HL-60/S4 treated with retinoic acid at 250 ng/mL for 4 days and 3 days (cell line): ENCODE measurements around the gene RNU5B-1.
"Not testable (repeated sequence)": the region's sequence is repeated elsewhere in the genome, so short reads cannot be mapped to it uniquely, and the experiment has no call there.

Experiments
- in situ Hi-C: fragments of 300-500 bp; cut with MboI; formaldehyde crosslinking; loops from 2 replicates; pipeline ENCODE4 v1.7.0; 2022; ENCODE audit warnings: low sequenced_read_pairs

RNU5B-1 gene

DNA sequence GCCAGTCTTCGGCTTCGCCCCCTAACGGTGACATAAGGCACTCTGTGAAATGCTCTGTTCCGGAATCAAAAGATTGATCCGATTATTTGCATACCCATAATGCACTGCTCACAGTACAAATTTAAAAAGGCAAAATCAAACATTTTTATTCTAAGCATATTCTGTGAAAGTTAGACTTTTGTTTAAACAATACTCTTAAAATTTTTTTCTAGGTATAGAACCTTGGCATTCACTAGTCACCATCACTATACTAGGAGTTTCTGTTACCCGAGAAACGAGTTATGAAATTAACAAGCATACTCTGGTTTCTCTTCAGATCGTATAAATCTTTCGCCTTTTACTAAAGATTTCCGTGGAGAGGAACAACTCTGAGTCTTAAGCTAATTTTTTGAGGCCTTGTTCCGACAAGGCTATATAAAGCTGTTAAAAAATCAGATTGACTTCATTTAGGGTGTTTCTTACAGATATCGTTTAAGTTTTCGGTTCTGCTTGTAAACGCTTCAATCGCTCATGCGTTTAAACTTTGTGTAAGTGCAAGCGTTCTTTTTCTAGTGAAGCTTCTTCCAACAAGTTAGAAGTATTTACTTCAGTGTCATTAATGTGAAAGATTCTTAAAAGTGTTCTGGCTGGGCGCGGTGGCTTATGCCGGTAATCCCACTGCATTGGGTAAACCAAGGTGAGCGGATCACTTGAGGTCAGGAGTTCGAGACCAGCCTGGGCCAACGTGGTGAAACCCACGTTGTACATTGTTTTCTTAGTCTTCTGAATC, at the start of gene RNU5B-1:
Gene RNU5B-1, plus strand, starts transcription at position 297 of the 769 bp plus-strand sequence.
- in situ Hi-C loops, result no loop called here

GRCh38 chr15:65254758-65255157, 49.7 kb upstream of the RNU5B-1 start:
- in situ Hi-C loops, result no loop called here

DNA sequence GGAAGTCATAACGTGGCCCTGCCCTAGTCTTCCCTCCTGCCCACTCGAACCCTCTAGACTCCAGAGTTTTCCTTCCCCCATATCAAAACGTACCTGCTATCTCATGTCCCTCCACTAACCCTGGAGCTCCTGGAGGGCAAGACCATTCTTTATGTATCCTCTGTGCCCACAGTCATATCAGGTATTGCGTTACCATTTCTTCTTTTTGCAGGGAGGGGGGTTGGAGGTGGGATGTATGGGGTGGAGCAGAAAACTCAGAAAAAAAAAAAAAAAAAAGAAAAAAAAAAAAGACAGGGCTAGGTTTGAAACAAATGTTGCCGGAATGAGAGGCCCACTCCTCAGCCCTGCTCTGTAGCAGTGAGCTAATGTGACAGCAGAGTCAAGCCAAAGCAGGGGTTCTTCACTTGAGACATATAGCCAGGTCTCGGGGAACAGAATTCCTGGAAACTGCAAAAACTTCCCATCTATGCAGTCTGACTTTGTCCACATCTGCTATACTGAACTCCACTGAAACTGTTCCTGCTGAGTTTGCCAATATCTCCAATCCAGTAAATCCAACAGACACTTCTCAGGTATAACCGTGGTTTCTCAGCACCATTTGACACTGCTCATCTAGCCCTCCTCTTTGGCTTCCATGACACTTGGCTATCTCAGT, 48.9 kb upstream of the RNU5B-1 start:
- in situ Hi-C loops, result no loop called here

DNA sequence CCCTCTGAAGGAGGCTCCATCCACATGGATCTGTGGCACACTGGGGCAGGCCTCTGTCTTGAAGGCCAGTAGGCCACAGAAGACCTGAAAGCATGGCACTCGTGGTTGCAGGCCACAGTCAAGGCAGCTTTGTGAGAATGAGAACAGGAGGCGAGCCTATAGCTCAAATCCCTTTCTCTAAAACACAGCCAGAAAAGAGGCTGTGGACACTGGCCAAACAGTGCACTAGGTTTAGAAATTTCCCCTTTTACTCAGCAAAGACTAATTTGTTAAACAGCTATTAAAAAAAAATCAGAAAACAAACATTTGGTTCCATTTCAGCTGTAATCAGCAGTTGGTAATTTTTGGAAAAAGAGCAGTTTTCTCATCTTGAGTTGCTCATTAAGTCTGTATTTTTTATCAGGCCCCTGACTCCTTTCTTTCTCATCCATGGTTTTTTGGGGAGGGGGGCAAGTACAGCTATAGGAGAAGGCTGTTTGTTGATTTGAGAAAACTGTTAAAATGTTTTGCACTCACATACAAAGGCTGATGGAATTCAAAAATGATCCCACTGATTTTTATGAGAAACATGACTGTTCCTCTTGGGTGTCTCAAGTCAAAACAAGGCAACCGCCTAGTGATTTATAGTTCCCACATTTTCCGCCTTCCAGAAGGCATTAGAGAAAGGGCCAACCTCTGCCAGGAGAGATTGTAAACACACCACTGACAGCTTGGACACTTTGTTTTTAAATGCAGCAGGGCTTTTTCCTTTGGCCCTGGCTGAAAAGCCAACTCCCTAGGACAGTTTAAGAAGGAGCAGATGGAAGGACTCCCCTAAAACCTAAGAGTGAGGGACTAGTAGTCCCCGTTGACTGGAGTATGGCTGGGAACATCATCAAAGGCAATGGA, 45.9 kb upstream of the RNU5B-1 start:
- in situ Hi-C loops, result no loop called here

DNA sequence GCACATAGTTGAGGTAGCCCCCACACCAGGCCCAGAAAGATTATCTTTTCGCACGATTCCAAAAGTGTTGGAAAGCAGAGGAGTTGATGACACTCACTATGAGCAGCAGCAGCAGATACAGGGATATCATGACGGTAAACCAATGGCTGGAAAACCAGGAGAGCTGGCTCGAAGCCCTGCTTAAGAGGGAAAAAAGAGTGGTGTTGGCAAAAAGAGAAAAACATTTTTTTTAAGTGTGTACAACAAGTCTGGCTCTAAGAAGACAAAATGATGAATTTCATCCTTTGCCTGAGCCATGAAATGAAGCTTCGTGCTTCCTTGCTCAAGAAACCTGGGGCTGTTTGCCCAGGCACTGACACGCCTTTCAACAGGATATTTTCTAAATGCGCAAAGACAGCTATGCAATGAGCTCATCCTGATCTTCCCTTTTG, 45.1 kb upstream of the RNU5B-1 start:
- in situ Hi-C loops, result no loop called here

DNA sequence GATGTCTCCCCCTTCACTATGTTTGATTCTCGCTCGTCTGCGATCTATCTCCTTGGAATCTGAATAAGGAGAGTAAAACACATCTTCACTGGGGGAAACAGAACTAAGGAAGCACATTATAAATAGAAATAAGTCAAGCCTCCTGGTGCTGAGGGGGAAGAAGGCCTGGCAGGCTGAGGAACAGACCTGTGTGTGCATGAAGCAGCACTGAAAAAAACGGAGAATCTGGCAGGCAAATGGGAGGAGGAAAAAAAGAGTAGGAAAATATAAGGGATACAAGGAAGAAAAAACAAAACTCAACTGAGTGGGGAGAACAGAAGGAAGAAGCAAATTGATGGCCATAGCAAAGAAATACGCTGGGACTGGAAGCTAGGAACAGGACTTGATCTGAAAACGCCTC, 43.5 kb upstream of the RNU5B-1 start:
- in situ Hi-C loops, result no loop called here

- in situ Hi-C loops, result no loop called here
Observed at GRCh38 chr15:65263313-65263712, 41.2 kb upstream of the RNU5B-1 start.

DNA sequence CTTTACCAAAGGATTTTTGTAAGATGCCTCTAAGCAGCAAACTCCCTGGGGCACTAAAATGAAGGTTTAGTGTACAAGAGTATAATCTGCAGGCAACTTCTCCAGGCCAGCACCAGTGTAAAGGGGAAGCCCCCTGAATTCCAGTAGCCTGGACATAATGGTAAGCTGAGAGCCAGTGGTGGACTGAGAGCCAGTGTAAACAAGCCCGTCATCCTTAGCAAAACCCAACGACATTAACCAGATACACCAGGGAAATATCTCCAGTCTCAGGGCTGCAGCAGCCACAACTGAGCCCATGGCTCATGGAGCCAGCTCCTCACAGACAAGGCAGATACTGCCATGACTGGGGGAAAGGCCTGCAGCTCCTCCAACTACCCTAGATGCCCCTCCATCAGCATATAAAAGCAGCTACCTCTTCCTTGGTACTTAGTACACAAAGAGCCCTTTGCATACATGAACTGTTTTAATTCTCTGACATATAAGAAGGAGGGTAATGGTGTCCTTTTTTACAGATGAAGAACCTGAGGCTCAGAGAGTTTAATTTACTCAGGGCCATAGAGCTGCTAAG, 39.5 kb upstream of the RNU5B-1 start:
- in situ Hi-C loops, result no loop called here

- in situ Hi-C loops, result no loop called here
Observed at GRCh38 chr15:65266469-65266868, 38.0 kb upstream of the RNU5B-1 start.

DNA sequence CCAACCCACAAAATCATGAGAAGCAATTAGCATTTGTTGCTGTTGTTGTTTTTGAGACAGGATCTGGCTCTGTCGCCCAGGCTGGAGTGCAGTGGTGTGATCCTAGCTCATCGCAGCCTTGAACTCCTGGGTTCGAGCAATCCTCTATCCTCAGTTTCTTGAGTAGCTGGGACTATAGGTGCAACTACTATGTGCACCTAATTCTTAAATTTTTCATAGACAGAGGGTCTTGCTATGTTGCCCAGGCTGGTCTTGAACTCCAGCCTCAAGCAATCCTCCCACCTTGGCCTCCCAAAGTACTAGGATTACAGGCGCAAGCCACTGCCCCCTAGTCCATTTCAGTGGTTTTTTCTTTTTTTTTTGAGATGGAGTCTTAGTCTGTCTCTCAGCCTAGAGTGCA, 36.1 kb upstream of the RNU5B-1 start:
- in situ Hi-C loops, result no loop called here

- in situ Hi-C loops, result not testable (repeated sequence)
Observed at GRCh38 chr15:65270811-65271545, 33.5 kb upstream of the RNU5B-1 start.

DNA sequence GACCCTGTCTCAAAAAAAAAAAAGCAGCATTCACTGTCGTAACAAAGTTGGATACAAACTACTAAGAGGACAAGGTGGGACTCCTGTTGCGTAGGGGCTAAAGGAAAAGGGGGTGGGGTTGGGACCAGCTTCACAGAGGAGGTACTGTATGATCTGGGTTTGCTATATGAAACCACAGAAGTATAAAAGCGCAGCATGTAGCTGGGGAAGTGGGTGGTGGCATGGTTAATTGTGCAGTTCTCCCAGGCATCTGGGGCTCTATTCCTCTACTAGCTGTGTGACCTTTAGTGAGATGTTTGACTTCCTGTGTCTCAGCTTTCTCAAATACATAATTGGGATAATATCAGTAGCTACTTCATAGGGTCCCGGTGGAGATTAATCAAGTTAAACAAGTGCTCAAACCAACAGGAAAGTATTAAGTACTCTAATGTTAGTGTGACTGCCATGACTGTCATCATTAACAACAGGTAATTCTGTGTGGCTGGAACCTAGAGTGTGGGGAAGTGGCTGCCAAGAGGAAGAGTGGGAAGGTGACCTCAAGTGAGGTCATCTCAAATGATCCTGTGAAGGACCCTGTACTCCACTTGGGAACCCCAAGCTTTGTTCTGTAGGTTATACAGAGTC, 29.3 kb upstream of the RNU5B-1 start:
- in situ Hi-C loops, result no loop called here

DNA sequence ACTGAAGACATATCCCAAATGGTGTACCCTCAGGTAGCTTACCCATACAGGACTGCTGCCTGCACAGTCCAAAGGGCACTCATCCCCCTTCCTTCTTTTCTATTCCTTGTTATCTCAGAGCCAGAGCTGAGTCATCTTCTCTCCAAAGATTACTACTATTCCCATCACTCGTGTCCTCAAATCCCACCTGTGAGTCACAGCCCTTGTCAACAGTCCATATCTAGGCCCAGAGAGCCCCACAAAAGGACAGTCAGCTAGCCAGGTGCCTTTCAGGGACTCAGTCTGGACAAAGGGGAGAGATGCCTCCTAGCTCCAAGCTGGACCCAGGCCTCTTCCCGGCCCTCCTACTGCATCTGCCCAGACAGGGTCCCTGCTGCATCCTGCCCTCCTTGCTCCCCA, 28.8 kb upstream of the RNU5B-1 start:
- in situ Hi-C loops, result no loop called here

- in situ Hi-C loops, result no loop called here
Observed at GRCh38 chr15:65277015-65277414, 27.5 kb upstream of the RNU5B-1 start.

- in situ Hi-C loops, result no loop called here
Observed at GRCh38 chr15:65278480-65278879, 26.0 kb upstream of the RNU5B-1 start.

GRCh38 chr15:65285291-65286068, 19.0 kb upstream of the RNU5B-1 start:
- in situ Hi-C loops, result no loop called here

DNA sequence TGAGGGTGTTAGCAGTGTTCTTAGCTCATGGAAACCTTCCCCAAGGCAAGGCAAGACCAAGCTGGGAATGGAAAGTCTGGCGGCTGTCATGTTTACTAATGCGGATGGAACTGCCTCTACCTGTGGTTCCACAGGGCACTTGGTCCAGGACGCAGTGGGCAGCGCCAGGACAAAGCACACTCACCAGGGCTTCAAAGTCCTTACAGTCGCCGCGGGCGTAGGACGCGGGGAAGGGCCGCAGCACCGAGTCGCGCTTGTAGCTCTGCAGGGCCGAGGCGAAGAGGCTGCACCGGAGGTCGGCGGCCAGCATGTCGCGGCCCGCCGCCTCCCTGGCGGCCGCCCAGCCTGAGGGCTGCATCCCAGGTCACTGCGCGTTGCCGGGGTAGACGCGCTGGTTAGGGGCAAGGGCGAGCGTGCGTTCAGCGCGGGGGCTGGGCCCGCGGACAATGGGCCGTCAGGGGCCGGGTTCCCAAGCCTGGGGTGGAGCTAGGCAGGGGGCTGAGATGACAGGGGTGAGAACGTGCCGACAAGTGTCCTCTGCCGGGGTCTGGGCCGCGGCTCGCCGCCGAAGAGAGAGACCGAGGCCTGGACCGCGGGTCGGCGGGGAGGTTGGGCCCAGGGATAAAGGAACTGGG, 18.3 kb upstream of the RNU5B-1 start:
- in situ Hi-C loops, result no loop called here

DNA sequence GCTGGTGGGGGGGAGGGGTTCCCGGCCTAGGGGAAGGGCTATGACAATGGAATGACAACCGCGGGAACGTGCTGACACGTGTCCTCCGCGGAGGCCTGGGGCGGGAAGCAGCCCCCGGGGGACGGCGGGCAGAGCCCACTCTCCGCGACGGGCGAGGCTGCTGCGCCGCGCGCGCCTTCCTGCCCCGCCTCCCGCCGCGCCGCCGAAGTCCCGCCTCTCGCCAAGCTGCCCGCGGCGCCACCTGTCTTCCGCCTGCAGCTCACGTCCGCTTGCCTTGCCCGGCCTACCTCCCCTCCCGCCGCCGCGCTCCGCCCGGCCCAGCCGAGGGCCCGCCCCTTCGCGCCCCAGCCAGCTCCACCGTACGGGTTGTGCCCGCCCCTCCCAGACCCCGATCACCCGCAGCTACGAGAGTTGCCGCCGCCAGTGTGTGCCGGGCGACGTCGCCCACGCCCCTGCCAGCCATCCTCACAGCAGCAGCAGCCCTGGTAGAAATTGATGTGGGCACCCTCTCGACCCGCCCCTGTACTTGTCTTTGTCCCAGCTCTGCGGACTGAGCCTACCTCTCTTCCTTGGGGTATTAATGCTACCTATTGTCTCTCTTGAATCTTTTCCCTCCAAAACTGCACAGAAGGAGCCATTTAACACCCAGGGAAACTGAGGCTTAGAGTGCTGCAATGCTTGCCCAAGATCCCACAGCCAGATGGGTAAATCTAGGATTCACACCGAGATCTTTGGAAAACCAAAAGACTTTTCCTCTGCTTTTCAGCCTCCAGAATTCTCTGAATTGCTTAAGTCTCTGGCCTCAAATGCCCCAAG, 17.6 kb upstream of the RNU5B-1 start, which contains the start of gene PARP16:
Gene PARP16, minus strand, starts transcription at position 180 of the 816 bp plus-strand sequence. CDS start 457 bp downstream, outside the sequence.
- in situ Hi-C loops, result no loop called here
